ENCODE results near the gene APOA4.

GRCh38 chr11:116771935-116772334 lies 51.2 kb downstream of the APOA4 start:
- TF ChIP-seq CTCF (IDR thresholded peaks at IDR 0.05; ENCODE audit: low read depth, low read length, missing input control) (no peak), RAD21 (IDR thresholded peaks at IDR 0.05) (no peak), RXRA (IDR thresholded peaks at IDR 0.05) (no peak), REST (IDR thresholded peaks at IDR 0.05) (no peak), TAF1 (conservative IDR thresholded peaks at IDR 0.05) (no peak), EGR1 (IDR thresholded peaks at IDR 0.05; ENCODE audit: low read depth in 2 of 2) (no peak), HNF4A (conservative IDR thresholded peaks at IDR 0.05) (no peak), JUND (IDR thresholded peaks at IDR 0.05) (no peak), NR2F2 (IDR thresholded peaks at IDR 0.05) (no peak)
